H1 (cell line): ENCODE results near the gene DENND1A. TPM values are rescaled to one million over a fixed set of nuclear protein-coding genes. Genes with fewer than 3 reads are reported as not detected.

ENCODE experiments used
- CTCF ChIA-PET: fragments of 300-600 bp; sonication (Branson Sonifier 250); formaldehyde crosslinking; loops from one replicate; lab custom pipeline; 2021; ENCODE audit not compliant: partially characterized antibody; lab: Charles Lee
- POLR2A ChIA-PET: fragments of 300-600 bp; sonication (Branson Sonifier 250); formaldehyde crosslinking; loops from one replicate; lab custom pipeline; 2021; ENCODE audit warnings: inconsistent platforms; ENCODE audit not compliant: partially characterized antibody; lab: Charles Lee
- DNase-seq, 2 experiments: peaks; one replicate each; pipeline versions ENCODE4 v3.0.0 to v3.0.0-alpha.2; 2010 to 2022; ENCODE audit warnings: low spot score in 2 of 2, low read depth in 1 of 2, mixed read lengths in 1 of 2
- FAIRE-seq: peaks from 2 replicates; lab custom pipeline; 2011; peaks lifted over from hg19 to GRCh38; lab: Jason Lieb, UNC
- H2AFZ ChIP-seq: 2 replicates; pipeline ENCODE4 v1.8.1; 2012; ENCODE audit warnings: low read length, inconsistent platforms
- H2AK5ac ChIP-seq: 2 replicates; pipeline ENCODE4 v1.6.1; 2013; ENCODE audit warnings: low read depth, low read length
- H2BK120ac ChIP-seq: replicated peaks from 2 replicates; pipeline ENCODE3; 2013; ENCODE audit warnings: low read depth, low read length, inconsistent platforms
- H2BK12ac ChIP-seq: 2 replicates; pipeline ENCODE4 v1.6.1; 2013; ENCODE audit warnings: low read depth, low read length
- H2BK15ac ChIP-seq: 2 replicates; pipeline ENCODE4 v1.6.1; 2013; ENCODE audit warnings: low read length
- H2BK20ac ChIP-seq: 2 replicates; pipeline ENCODE4 v1.6.1; 2013; ENCODE audit warnings: low read length
- H2BK5ac ChIP-seq: 2 replicates; pipeline ENCODE4 v1.6.1; 2013; ENCODE audit warnings: low read depth, low read length
- H3K14ac ChIP-seq: 2 replicates; pipeline ENCODE4 v1.6.1; 2013; ENCODE audit warnings: inconsistent platforms; ENCODE audit not compliant: insufficient read length
- H3K18ac ChIP-seq: 2 replicates; pipeline ENCODE4 v1.6.1; 2013; ENCODE audit warnings: low read length; ENCODE audit errors: extremely low read depth
- H3K23ac ChIP-seq: 2 replicates; pipeline ENCODE4 v1.6.1; 2013; ENCODE audit warnings: inconsistent platforms; ENCODE audit not compliant: insufficient read length
- H3K23me2 ChIP-seq: 2 replicates; pipeline ENCODE4 v1.6.1; 2013; ENCODE audit warnings: low read depth, low read length
- H3K27ac ChIP-seq: 2 replicates; pipeline ENCODE4 v1.6.1; 2011; ENCODE audit warnings: low read depth, low read length, inconsistent platforms
- H3K27me3 ChIP-seq, 4 experiments: replicated peaks in 1 of 4; 1 replicate in 1 of 4; 2 replicates in 3 of 4; pipeline versions ENCODE4 v1.6.1 to v1.8.1; 2011 to 2013; ENCODE audit warnings: low read length in 3 of 4, mild to moderate bottlenecking in 3 of 4, inconsistent platforms in 2 of 4, mixed read lengths in 2 of 4, moderate library complexity in 1 of 4; ENCODE audit not compliant: control insufficient read depth in 3 of 4, insufficient read depth in 3 of 4; ENCODE audit errors: extremely low read depth in 1 of 4
- H3K36me3 ChIP-seq, 4 experiments: 2 replicates each; pipeline versions ENCODE4 v1.6.1 to v1.8.1; 2011 to 2013; ENCODE audit warnings: mild to moderate bottlenecking in 4 of 4, low read length in 3 of 4, moderate library complexity in 2 of 4, control low read depth in 1 of 4, inconsistent platforms in 1 of 4; ENCODE audit not compliant: insufficient read depth in 4 of 4, control insufficient read depth in 2 of 4
- H3K4ac ChIP-seq: replicated peaks from 2 replicates; pipeline ENCODE3; 2013; ENCODE audit warnings: low read length, low read depth, mixed read lengths, inconsistent platforms; ENCODE audit not compliant: insufficient read length
- H3K4me1 ChIP-seq, 4 experiments: replicated peaks in 1 of 4; 1 replicate in 1 of 4; 2 replicates in 3 of 4; pipeline versions ENCODE4 v1.6.1 to v1.8.1; 2011 to 2013; ENCODE audit warnings: low read length in 3 of 4, inconsistent platforms in 2 of 4, mixed read lengths in 1 of 4; ENCODE audit not compliant: insufficient read depth in 4 of 4, control insufficient read depth in 3 of 4
- H3K4me2 ChIP-seq, 2 experiments: 2 replicates each; pipeline versions ENCODE4 v1.6.1 to v1.8.1; 2011 to 2013; ENCODE audit warnings: low read depth in 2 of 2, low read length in 2 of 2, control low read depth in 1 of 2, inconsistent platforms in 1 of 2, mild to moderate bottlenecking in 1 of 2; ENCODE audit not compliant: insufficient read depth in 1 of 2
- H3K4me3 ChIP-seq, 4 experiments: fragments of 200-600, 300-600 bp in 1 of 4; sonication (generic), shearing (Covaris generic), sonication (Bioruptor Twin) in 1 of 4; 2 replicates each; pipeline versions ENCODE4 v1.5.1 to v1.8.1; 2011 to 2016; ENCODE audit warnings: low read length in 4 of 4, low read depth in 3 of 4, control low read depth in 2 of 4, inconsistent platforms in 2 of 4, mild to moderate bottlenecking in 2 of 4, mixed read lengths in 1 of 4, moderate library complexity in 1 of 4; ENCODE audit not compliant: insufficient read depth in 2 of 4; ENCODE audit errors: extremely low read depth in 1 of 4
- H3K56ac ChIP-seq: replicated peaks from 2 replicates; pipeline ENCODE3; 2013; ENCODE audit warnings: low read depth, mild to moderate bottlenecking, mixed read lengths, low read length, inconsistent platforms; ENCODE audit not compliant: insufficient read length
- H3K79me1 ChIP-seq: 2 replicates; pipeline ENCODE4 v1.6.1; 2013; ENCODE audit warnings: low read depth, low read length, control low read depth
- H3K79me2 ChIP-seq, 2 experiments: 2 replicates each; pipeline versions ENCODE4 v1.6.1 to v1.8.1; 2012 to 2013; ENCODE audit warnings: low read length in 2 of 2, mild to moderate bottlenecking in 2 of 2, inconsistent platforms in 1 of 2; ENCODE audit not compliant: insufficient read depth in 2 of 2, control insufficient read depth in 1 of 2
- H3K9ac ChIP-seq, 4 experiments: replicated peaks in 1 of 4; 1 replicate in 1 of 4; 2 replicates in 3 of 4; pipeline versions ENCODE4 v1.6.1 to v1.8.1; 2011 to 2013; ENCODE audit warnings: low read depth in 3 of 4, low read length in 3 of 4, control low read depth in 2 of 4, mild to moderate bottlenecking in 2 of 4, moderate library complexity in 2 of 4, inconsistent platforms in 1 of 4; ENCODE audit errors: extremely low read depth in 1 of 4
- H3K9me3 ChIP-seq, 2 experiments: 2 replicates each; pipeline versions ENCODE4 v1.6.1 to v1.8.1; 2012 to 2013; ENCODE audit warnings: mild to moderate bottlenecking in 2 of 2, moderate library complexity in 2 of 2, control low read depth in 1 of 2, inconsistent platforms in 1 of 2, low read depth in 1 of 2, low read length in 1 of 2, mixed read lengths in 1 of 2; ENCODE audit not compliant: insufficient read depth in 2 of 2
- H4K20me1 ChIP-seq, 2 experiments: replicated peaks in 1 of 2; 2 replicates each; pipeline versions ENCODE3 to v1.8.1; 2011 to 2013; ENCODE audit warnings: inconsistent platforms in 2 of 2, low read length in 2 of 2, mild to moderate bottlenecking in 1 of 2; ENCODE audit not compliant: insufficient read depth in 2 of 2, control insufficient read depth in 1 of 2
- H4K5ac ChIP-seq: 2 replicates; pipeline ENCODE4 v1.6.1; 2013; ENCODE audit warnings: low read length, low read depth, mixed read lengths, inconsistent platforms; ENCODE audit not compliant: insufficient read length
- H4K8ac ChIP-seq: 2 replicates; pipeline ENCODE4 v1.8.0; 2013; ENCODE audit warnings: mild to moderate bottlenecking, moderate library complexity, low read length, inconsistent platforms; ENCODE audit not compliant: insufficient read depth; ENCODE audit errors: extremely low read depth
- H4K91ac ChIP-seq: replicated peaks from 2 replicates; pipeline ENCODE3; 2013; ENCODE audit warnings: low read length, mixed read lengths, inconsistent platforms; ENCODE audit not compliant: insufficient read length
- BCL11A ChIP-seq, 2 experiments: IDR thresholded peaks; one replicate each; pipeline ENCODE4 v1.6.1; 2011; ENCODE audit warnings: low read depth in 2 of 2, low read length in 2 of 2, mild to moderate bottlenecking in 2 of 2
- CBX5 ChIP-seq: fragments of 300-800, 300-1000 bp; sonication (generic); IDR thresholded peaks from 2 replicates; pipeline ENCODE4 v1.7.1; 2016; ENCODE audit warnings: antibody characterized with exemption, low read length, low read depth
- CBX8 ChIP-seq: fragments of 300-800, 300-1000 bp; sonication (generic); IDR thresholded peaks from 2 replicates; pipeline ENCODE4 v1.7.1; 2016; ENCODE audit warnings: low read depth, low read length, borderline replicate concordance
- CTBP2 ChIP-seq: IDR thresholded peaks from 2 replicates; pipeline ENCODE4 v1.7.0; 2011; ENCODE audit warnings: borderline replicate concordance, mild to moderate bottlenecking, moderate library complexity, mixed read lengths, low read length; ENCODE audit not compliant: insufficient read depth, insufficient read length
- FOSL1 ChIP-seq: IDR thresholded peaks from 2 replicates; pipeline ENCODE4 v1.6.1; 2011; ENCODE audit warnings: mild to moderate bottlenecking, low read depth, low read length, moderate library complexity; ENCODE audit not compliant: insufficient read depth
- GTF2F1 ChIP-seq: IDR thresholded peaks from 2 replicates; pipeline ENCODE4 v1.6.1; 2012; ENCODE audit warnings: low read depth, low read length, improper control_type of control experiment, borderline replicate concordance
- KDM1A ChIP-seq: fragments of 200-600, 300-600 bp; sonication (generic); IDR thresholded peaks from 2 replicates; pipeline ENCODE4 v1.7.1; 2016; ENCODE audit warnings: mild to moderate bottlenecking, low read length, borderline replicate concordance
- SP2 ChIP-seq: IDR thresholded peaks from 2 replicates; pipeline ENCODE4 v1.6.1; 2012; ENCODE audit warnings: mild to moderate bottlenecking, low read length, inconsistent platforms
- USF2 ChIP-seq: IDR thresholded peaks from 2 replicates; pipeline ENCODE4 v1.6.1; 2011; ENCODE audit warnings: low read length, improper control_type of control experiment
- ZNF274 ChIP-seq: IDR thresholded peaks from 2 replicates; pipeline ENCODE4 v1.7.0; 2012; ENCODE audit warnings: low read length, borderline replicate concordance; ENCODE audit errors: extremely low read depth
- WGBS, 2 experiments: shearing (Covaris generic) in 1 of 2; methylation state at CpG; one replicate each; pipeline versions ENCODE4 v1.1.6 to v1.1.7; 2013 to 2015; ENCODE audit warnings: low lambda C conversion rate in 2 of 2, mixed read lengths in 2 of 2, inconsistent platforms in 1 of 2, low coverage in 1 of 2, missing lambda C conversion rate in 1 of 2; ENCODE audit not compliant: insufficient replicate concordance in 2 of 2, insufficient coverage in 1 of 2, insufficient read length in 1 of 2; ENCODE audit errors: extremely low coverage in 1 of 2, missing lambda C conversion rate in 1 of 2; 5-methylcytosine and 5-hydroxymethylcytosine counted together
- polyA plus RNA-seq, 7 experiments: library from polyadenylated mRNA; depleted of rRNA in 3 of 7; stranded (reverse) in 5 of 7; unstranded in 2 of 7; fragments of >200 nt in 5 of 7; fragments of 200-250 nt in 2 of 7; gene quantifications; 1 replicate in 5 of 7; 2 replicates in 1 of 7; 4 replicates in 1 of 7; pipeline versions ENCODE4 v1.2.1 to v1.2.3, GENCODE V29; 2011 to 2013; ENCODE audit warnings: missing spikeins in 2 of 7, mixed read lengths in 2 of 7
- total RNA-seq: library from RNA; stranded (reverse); fragmentation: NEBNext Ultra II Directional; extraction: Animal tissue kit (Norgen Biotek cat#: 25700); gene quantifications from 2 replicates; pipeline ENCODE4 v1.2.1, GENCODE V29; 2021

The DENND1A gene
- total and polyA plus RNA-seq, 2 of the 8 experiments (the other 6 are each of a cell fraction or from before 2014, with no cell fraction given) = 24.1 to 26.4 TPM

DNA sequence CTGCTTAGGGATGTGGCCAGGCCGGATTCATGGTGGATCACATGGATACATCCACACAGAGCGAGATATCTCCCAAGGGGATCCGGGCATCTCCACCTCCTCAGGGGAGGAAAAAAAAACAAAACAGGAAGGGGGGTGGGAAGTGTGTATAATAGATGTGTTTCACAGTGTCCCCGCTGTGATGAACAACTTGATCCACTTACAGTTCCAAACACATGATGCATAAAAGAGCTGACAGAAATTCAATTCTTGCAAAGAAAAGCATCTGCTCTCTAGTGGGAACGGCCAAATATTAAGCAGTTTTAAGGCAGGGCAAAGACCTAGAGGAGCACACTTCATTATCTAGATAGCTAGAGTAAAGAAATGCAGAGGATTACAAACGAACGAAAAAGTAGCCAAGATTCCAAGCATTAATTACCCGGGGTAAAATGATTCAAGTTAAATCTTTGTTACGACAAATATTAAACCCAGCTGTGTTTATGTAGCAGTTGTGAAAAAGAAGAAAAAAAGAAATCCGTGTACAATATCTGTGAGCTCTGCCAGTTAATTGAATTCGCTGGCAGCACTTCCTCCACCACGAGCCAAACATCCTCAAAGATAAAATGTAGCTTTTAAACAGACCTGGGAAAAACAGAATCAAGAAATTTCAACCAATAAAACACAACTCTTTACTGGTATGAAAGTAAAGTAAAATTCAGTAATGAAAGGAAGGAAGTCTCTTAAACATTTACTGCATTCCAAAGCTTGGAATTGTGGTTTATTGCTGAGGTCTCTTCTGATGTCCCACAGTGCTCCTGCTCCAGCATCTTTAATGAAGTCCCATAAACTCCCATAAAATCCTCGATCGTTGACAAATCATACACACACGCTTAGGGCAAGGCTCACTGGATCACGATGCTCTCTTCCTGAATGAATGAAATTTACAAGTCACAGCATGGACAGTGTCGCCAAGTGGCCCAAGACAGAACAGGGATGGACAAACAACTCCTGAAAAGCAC is 360.9 kb downstream of the DENND1A start:
- Histone ChIP-seq H2BK12ac (no peak overlapping the region), H3K9me3 (no peaks in the 10 kb centered on the region), H4K8ac (no peak overlapping the region), H2AK5ac (no peak overlapping the region), H3K23ac (no peak overlapping the region), H3K14ac (no peak overlapping the region), H3K4me2 (no peak overlapping the region), H3K18ac (no peak overlapping the region), H3K56ac (no peak overlapping the region), H2BK20ac (0 out of 2 replicates have a peak overlapping the region, but pooled peaks have one; percentile 68), H4K20me1 (peaks cover 0 to 3% of the 10 kb centered on the region in 2 experiments), H3K79me2 (no peaks in the 10 kb centered on the region), H3K4me3 (no peak overlapping the region), H3K4me1 (no peaks in the 10 kb centered on the region), H3K27ac (no peak overlapping the region), H4K91ac (no peak overlapping the region), H3K79me1 (no peaks in the 10 kb centered on the region), H3K23me2 (no peaks in the 10 kb centered on the region; the same call in 1 of the 2 replicates), H3K36me3 (no peaks in the 10 kb centered on the region), H3K27me3 (no peaks in the 10 kb centered on the region), H4K5ac (no peak overlapping the region), H2BK5ac (no peak overlapping the region), H2AFZ (no peak overlapping the region), H2BK120ac (no peak overlapping the region), H2BK15ac (no peak overlapping the region), H3K4ac (no peak overlapping the region), H3K9ac (no peak overlapping the region)
- FAIRE-seq (no peak), DNase-seq (no peak)
- ChIA-PET CTCF (interaction anchor here (0.8 to 1.9 kb wide), 3 partner anchors 10 to 26 kb away, joined by 3 to 5 read pairs (median 5); no protein-coding TSS in a partner anchor), POLR2A (interaction anchor here (1.8 kb wide), 1 partner anchor 11 kb away, joined by 4 read pairs; no protein-coding TSS in a partner anchor)
- WGBS, 2 experiments = 86% methylated on average over 17 of the region's 17 CpGs; no CpG with 5 or more reads in 1 of the 2 experiments
- no peak for TF ChIP-seq FOSL1
- TF ChIP-seq ZNF274 = no peak
- TF ChIP-seq CBX8 = no peak
- TF ChIP-seq SP2 = no peak
- no peak for TF ChIP-seq USF2
- TF ChIP-seq GTF2F1 = no peak
- TF ChIP-seq CBX5 = no peak
- no peak for TF ChIP-seq KDM1A
- no peak for TF ChIP-seq BCL11A (IDR thresholded peaks at IDR 0.05; ENCODE audit: low read depth in 2 of 2, low read length in 2 of 2)
- TF ChIP-seq CTBP2 = no peak
